NOMO-1 (cell line): Measurements from ENCODE around the gene MARCHF11.

Experiments used
- DNase-seq, 2 experiments: peaks; one replicate each; lab custom pipeline; 2025; ENCODE audit not compliant: unreplicated experiment in 2 of 2; lab: John Stamatoyannopoulos, UW

Gene MARCHF11, protein sequence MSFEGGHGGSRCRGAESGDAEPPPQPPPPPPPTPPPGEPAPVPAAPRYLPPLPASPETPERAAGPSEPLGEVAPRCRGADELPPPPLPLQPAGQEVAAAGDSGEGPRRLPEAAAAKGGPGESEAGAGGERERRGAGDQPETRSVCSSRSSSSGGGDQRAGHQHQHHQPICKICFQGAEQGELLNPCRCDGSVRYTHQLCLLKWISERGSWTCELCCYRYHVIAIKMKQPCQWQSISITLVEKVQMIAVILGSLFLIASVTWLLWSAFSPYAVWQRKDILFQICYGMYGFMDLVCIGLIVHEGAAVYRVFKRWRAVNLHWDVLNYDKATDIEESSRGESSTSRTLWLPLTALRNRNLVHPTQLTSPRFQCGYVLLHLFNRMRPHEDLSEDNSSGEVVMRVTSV

DNA sequence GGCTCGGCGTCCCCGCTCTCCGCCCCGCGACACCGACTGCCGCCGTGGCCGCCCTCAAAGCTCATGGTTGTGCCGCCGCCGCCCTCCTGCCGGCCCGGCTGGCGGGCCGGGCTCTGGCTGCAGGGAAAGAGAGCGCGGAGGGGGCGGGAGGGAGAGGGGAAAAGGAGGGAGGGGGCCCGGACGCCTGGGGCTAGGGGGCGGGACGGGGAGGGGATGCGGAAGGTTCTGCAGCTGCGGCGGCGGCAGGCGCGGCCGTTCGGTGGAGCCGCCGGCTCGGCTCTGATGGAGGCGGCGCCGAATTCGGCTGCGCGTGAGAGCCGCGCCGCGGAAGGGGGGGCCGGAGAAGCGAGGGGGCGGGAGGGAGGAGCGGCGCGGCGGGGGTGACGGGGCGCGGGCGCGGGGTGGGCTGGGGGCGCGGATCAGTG lies at the start of gene MARCHF11:
Gene MARCHF11, minus strand, starts transcription at position 281 of the 425 bp plus-strand sequence. Its CDS starts 216 bp downstream, at position 65.
- DNase-seq, result no peak

- no peak for DNase-seq
Observed at GRCh38 chr5:16225927-16226326, 46.3 kb upstream of the MARCHF11 start.

DNA sequence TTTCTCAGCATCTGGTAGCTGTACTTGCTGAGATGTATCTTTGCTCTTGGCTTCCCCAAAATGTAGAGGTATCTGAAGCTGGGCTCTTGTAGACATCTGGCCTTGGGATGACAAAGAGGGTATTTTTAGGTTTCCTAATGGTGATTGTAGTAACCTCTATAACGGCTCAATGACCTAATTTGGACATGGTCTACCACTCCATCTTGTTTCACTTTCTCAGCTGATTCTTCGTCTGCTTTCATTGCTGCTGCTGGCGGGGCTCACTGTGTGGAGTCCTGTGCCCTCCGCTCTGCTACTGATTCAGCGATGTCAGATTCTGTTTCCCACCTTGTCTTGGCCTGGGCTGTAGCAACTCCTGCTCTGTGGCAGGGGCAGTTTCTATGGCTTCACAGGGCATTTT lies 12.7 kb upstream of the MARCHF11 start:
- DNase-seq, result no peak

- DNase-seq, result no peak
Observed at GRCh38 chr5:16180789-16181082, 1.1 kb upstream of the MARCHF11 start.

GRCh38 chr5:16179936-16180788 lies 571 bp upstream of the MARCHF11 start:
- no peak for DNase-seq

DNA sequence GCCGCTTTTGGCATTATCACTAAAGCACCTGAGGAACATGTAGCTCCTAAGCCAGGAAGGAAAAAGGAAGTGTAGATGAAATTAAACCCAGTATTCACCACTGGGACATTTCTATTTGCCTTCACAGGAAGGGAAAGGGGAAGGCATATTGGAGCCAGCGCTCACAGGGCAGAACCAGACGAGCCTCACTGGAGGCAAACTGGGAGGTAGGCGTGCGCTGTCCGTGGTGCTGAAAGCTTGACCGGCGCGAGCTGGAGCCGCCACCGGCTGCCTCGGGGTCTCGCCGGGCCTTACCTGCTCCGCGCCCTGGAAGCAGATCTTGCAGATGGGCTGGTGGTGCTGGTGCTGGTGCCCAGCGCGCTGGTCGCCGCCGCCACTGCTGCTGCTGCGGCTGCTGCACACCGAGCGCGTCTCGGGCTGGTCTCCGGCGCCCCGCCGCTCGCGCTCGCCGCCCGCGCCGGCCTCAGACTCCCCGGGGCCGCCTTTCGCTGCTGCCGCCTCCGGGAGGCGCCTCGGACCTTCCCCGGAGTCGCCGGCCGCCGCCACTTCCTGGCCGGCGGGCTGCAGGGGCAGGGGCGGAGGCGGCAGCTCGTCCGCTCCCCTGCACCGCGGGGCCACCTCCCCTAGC lies 732 bp downstream of the MARCHF11 start:
- no peak for DNase-seq

- no peak for DNase-seq
Observed at GRCh38 chr5:16169550-16169949, 10.0 kb downstream of the MARCHF11 start.

DNA sequence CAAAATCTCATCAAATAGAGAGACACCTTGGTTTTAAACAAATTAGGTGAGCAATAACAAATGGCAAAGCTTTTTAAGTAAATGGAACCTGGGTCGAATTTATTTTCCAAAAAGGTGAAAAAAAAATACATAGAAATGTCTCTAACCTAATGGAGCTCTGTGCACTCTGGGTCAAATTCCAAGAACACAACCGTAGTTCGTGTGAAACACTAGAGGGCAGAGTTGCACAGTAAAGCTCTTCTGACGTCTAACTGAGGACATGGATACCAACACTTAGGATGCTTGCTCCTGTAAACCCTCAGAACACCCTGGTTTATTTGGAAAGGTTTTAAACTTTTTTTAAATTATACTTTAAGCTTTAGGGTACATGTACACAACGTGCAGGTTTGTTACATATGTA lies 18.9 kb downstream of the MARCHF11 start:
- DNase-seq, result peak; percentile 31 to 81

- no peak for DNase-seq
Observed at GRCh38 chr5:16159636-16160035, 20.0 kb downstream of the MARCHF11 start.

DNA sequence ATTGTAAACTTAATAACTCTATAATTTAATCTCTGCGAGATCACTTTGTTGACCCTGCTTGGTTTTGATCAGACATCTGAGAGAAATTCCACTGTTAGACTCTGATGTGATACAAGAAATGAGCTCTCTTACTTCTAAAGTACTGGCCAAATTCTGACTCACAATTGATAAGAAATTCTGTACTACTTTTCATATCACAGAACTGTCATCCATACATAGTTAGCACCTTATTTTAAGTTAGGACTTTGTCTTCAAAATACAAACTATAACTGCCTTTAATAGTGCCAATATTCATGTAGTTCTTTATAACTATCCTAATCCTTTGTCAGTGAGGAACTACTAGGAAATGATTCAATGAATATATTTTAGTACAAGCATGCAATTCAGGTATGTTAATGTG lies 23.4 kb downstream of the MARCHF11 start:
- no peak for DNase-seq

DNA sequence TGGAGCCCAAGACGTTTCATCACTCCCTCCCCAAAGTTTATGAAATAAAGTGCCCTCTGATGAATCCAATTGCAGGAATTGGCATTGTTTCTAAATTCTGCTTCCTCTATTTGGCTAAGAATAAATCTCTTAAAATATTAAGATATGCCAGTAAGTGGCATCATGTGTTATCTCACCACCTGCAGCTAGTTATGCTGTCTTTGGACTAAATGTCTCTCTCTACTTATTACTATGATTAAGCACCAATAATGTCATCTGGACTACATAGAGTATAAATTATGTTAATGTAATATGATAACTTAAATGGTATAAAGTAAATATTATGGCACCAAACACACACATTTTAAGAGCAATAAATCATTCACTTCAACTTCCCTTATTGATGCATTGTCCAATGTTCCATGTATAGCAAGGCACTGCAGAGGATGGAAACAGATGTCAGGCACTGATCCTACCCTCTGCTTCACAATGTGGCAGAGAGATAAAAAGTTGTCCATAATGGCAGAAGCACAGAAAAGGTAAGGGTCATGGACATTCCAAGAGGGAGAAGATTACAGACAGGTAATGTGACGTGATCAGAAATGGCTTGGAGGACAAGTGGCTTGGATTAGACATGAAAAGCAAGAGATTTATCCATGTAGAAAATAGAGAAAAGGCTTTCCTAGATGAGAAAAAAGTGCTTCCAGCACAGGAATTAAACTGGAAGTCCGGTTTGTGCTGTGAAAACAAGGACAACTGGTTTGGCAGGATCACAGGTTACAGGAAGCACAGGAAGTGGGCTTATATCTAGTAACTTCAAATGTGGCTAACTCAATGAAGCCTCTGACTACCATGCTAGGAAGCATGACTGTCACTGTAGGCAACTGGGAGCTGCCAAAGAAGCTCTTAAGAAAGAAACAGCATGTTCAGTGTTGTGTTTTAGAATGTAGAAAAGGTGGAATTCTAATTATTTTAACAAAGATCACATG lies 26.7 kb downstream of the MARCHF11 start:
- no peak for DNase-seq

GRCh38 chr5:16149621-16150020 lies 30.0 kb downstream of the MARCHF11 start:
- no peak for DNase-seq

DNA sequence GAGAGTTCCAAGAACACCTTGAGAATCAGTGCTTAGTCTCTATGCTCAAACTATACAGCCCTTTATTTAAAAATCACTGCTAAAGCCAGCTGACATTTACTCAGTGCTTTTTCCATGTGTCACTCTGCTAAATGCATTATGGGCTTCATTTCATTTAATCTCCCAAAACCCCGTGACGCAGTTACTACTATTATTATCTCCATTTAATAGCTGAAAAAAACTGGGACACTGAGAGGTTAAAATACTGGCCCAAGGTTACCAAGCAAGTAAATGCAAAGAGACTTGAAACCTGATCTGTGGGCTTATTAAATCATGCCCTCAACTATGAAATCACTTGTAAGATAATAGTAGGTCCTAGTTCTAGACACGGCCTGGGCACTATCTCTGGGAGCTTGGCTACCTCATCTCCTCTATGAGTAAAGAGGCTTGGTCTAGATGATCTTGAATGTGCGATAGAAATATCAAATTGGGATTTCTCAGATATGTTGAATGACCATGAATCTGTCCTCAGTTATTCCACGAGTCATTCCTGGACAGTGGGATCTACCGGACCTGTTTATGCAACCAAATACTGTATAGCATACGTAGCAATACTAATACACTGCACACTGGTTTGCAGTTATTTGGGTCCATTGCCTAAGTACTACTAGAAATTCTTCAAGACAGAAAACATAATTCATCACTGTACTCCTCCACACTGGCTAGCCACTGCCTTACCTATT lies 32.3 kb downstream of the MARCHF11 start:
- DNase-seq, result no peak

DNA sequence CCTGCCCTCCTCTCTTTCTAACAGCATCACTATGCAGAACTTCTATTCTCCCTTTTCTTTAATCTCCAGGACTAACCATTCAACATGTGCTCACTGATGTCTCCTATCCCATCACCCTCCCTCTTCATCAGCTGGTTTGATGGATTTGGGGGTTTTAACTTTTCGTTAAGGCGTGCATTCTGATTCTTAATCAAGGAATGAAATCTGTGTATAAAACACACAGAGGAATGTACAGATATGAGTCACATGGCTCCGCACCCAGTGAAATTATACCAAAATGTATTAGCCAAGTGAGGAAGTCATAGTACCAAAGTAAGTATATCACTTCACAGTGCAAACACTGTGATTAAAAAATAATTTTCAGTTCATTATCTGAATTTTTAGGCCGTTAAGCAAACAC lies 35.2 kb downstream of the MARCHF11 start:
- no peak for DNase-seq

DNA sequence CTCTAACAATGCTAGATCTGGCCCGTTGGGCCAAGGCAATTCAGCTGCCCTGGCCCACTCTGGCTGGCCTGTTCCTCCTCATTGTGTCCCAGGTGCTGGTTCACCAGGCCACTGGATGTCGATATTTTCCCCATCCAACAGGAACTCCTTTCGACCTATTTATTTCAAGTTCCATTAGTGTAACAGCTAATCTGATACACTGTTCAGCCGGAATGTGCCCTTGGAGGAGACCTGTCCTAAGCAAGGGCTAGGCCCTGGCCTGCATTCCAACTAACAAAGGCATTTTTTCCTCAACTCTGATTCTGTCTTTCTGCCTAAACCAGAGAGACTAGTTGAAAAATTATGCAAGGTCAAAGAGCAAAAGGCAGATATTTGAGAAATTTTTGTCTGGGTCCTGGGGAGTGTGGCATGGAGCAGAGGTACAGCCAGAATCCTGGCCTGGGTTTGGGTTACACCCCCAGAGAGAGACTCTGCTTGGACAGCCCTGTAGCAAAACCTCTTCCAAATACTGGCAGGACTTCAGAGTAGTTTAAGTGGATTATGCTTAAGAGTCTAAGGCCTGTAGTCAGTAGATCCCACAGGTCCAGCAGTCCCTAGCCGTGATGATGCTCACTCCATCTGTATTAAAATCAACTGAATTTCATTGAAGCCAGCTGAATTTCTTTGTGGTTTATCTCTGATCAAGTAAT lies 36.1 kb downstream of the MARCHF11 start:
- no peak for DNase-seq

- no peak for DNase-seq
Observed at GRCh38 chr5:16140944-16141343, 38.6 kb downstream of the MARCHF11 start.

DNA sequence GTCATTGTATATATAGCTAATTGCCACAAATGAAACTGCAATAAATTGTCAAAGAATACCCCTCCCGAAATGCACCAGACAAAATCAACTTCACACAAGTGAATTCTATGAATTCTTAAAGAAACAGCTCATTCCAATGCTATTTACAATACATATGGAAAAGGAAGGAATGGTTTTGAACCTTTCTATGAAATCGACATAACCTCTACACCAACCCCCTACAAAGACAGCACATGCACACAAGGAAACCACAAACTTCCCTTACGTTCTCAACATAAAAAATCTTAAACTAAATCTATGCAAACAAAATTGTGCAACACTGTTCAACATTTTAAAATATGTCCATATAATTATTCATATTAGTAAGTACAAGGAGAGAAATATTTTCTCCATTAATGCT lies 39.2 kb downstream of the MARCHF11 start:
- no peak for DNase-seq

DNA sequence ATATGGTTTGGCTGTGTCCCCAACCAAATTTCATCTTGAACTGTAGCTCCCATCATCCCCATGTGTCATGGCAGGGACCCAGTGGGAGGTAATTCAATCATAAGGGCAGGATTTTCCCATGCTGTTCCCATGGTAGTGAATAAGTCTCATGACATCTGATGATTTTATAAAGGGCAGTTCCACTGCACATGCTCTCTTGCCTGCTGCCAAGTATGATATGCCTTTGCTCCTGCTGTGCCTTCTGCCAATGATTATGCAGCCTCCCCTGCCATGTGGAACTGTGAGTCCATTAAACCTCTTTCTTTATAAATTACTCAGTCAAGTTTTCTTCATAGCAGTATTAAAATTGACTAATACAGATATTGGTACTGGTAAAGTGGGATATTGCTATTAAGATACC lies 42.4 kb downstream of the MARCHF11 start:
- DNase-seq, result no peak

- DNase-seq, result no peak
Observed at GRCh38 chr5:16135506-16135905, 44.1 kb downstream of the MARCHF11 start.
